ENCODE data around the gene PVR.

DNA sequence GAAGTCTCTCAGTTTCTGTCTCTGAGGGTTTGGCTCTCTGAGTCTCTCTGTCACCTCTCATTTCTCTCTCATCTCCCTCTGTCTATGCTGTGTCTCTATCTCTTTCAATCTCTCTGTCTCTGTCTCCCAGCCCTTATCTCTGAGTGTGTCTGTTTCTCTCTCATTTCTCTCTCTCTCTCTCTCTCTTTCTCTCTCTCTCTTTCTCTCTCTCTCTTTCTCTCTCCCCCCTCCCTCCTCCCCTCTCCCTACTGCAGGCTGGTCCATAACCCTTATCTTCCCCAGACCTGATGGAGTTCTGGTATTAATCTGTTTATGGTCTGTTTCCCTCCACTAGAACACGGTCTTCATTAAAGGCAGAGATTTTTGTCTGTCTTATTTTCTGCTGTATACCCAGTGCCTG lies 1.3 kb upstream of the PVR start:
- no peak for TF ChIP-seq ZC3H11A (IDR thresholded peaks at IDR 0.05; ENCODE audit: low read depth, low read length)
- TF ChIP-seq, protein P1, sequence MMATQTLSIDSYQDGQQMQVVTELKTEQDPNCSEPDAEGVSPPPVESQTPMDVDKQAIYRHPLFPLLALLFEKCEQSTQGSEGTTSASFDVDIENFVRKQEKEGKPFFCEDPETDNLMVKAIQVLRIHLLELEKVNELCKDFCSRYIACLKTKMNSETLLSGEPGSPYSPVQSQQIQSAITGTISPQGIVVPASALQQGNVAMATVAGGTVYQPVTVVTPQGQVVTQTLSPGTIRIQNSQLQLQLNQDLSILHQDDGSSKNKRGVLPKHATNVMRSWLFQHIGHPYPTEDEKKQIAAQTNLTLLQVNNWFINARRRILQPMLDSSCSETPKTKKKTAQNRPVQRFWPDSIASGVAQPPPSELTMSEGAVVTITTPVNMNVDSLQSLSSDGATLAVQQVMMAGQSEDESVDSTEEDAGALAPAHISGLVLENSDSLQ (IDR thresholded peaks at IDR 0.05): no peak
- no peak for TF ChIP-seq CTCF (IDR thresholded peaks at IDR 0.05 in 2 of 3, conservative IDR thresholded peaks at IDR 0.05 in 1 of 3; ENCODE audit: insufficient read depth in 2 of 3, low read depth in 1 of 3, low read length in 3 of 3)
- no peak for TF ChIP-seq ZNF449 (CRISPR knock-in tag; IDR thresholded peaks at IDR 0.05)
- no peak for TF ChIP-seq CHD4 (IDR thresholded peaks at IDR 0.05; ENCODE audit: insufficient read depth, insufficient replicate concordance, low read depth, low read length, poor library complexity, severe bottlenecking)
- no peak for TF ChIP-seq JUND (IDR thresholded peaks at IDR 0.05; ENCODE audit: borderline replicate concordance, low read depth, low read length)
- TF ChIP-seq JUND (tag; IDR thresholded peaks at IDR 0.05; ENCODE audit: borderline replicate concordance, low read depth, low read length): no peak; the same call in 2 of the 3 replicates
- no peak for TF ChIP-seq MYBL2 (IDR thresholded peaks at IDR 0.05; ENCODE audit: low read depth)
- no peak for TF ChIP-seq MYBL2 (CRISPR knock-in tag; IDR thresholded peaks at IDR 0.05; ENCODE audit: borderline replicate concordance)
- no peak for TF ChIP-seq ZNF764 (CRISPR knock-in tag; IDR thresholded peaks at IDR 0.05; ENCODE audit: low read depth)
- no peak for TF ChIP-seq ZNF217 (CRISPR knock-in tag; IDR thresholded peaks at IDR 0.05)
- TF ChIP-seq, protein P2, sequence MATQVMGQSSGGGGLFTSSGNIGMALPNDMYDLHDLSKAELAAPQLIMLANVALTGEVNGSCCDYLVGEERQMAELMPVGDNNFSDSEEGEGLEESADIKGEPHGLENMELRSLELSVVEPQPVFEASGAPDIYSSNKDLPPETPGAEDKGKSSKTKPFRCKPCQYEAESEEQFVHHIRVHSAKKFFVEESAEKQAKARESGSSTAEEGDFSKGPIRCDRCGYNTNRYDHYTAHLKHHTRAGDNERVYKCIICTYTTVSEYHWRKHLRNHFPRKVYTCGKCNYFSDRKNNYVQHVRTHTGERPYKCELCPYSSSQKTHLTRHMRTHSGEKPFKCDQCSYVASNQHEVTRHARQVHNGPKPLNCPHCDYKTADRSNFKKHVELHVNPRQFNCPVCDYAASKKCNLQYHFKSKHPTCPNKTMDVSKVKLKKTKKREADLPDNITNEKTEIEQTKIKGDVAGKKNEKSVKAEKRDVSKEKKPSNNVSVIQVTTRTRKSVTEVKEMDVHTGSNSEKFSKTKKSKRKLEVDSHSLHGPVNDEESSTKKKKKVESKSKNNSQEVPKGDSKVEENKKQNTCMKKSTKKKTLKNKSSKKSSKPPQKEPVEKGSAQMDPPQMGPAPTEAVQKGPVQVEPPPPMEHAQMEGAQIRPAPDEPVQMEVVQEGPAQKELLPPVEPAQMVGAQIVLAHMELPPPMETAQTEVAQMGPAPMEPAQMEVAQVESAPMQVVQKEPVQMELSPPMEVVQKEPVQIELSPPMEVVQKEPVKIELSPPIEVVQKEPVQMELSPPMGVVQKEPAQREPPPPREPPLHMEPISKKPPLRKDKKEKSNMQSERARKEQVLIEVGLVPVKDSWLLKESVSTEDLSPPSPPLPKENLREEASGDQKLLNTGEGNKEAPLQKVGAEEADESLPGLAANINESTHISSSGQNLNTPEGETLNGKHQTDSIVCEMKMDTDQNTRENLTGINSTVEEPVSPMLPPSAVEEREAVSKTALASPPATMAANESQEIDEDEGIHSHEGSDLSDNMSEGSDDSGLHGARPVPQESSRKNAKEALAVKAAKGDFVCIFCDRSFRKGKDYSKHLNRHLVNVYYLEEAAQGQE (IDR thresholded peaks at IDR 0.05; ENCODE audit: borderline replicate concordance): no peak
- TF ChIP-seq, protein P2 (CRISPR knock-in tag; IDR thresholded peaks at IDR 0.05; ENCODE audit: low read depth): no peak
- no peak for TF ChIP-seq SAFB2 (IDR thresholded peaks at IDR 0.05; ENCODE audit: borderline replicate concordance, low read depth, low read length, severe bottlenecking)
- TF ChIP-seq KLF6 (CRISPR knock-in tag; IDR thresholded peaks at IDR 0.05; ENCODE audit: borderline replicate concordance): no peak
- TF ChIP-seq EP300 (IDR thresholded peaks at IDR 0.05; ENCODE audit: low read length): no peak
